MCF 10A (cell line): ENCODE data around the gene SPI1. TPM values are rescaled to one million over a fixed set of nuclear protein-coding genes. Genes with fewer than 3 reads are reported as not detected.

Experiments
- BruUV-seq: library from RNA; stranded (reverse); fragments of 400-500 nt; replicated peaks from 2 replicates; lab custom pipeline; 2021; lab: Mats Ljungman, UMichigan
- CTCF ChIA-PET: fragments of 300-600 bp; sonication (Branson Sonifier 250); formaldehyde crosslinking; extraction: SDS; loops from one replicate; lab custom pipeline; 2021; ENCODE audit warnings: antibody characterized with exemption, inconsistent platforms; lab: Yijun Ruan, JAX
- POLR2A ChIA-PET: fragments of 300-600, 350-650 bp; sonication (Branson Sonifier 250); formaldehyde crosslinking; extraction: SDS; loops from one replicate; lab custom pipeline; 2020; ENCODE audit warnings: antibody characterized with exemption, inconsistent platforms; lab: Yijun Ruan, JAX
- DNase-seq: peaks from one replicate; pipeline ENCODE4 v3.0.0-alpha.2; 2018; ENCODE audit not compliant: unreplicated experiment
- H3K27ac Mint-ChIP-seq: one replicate; pipeline ENCODE4 v1.8.0; 2022; ENCODE audit warnings: mild to moderate bottlenecking, low read depth, mixed read lengths; ENCODE audit not compliant: unreplicated experiment
- H3K27me3 Mint-ChIP-seq: one replicate; pipeline ENCODE4 v1.8.0; 2022; ENCODE audit warnings: mixed read lengths; ENCODE audit not compliant: insufficient read depth, unreplicated experiment
- H3K36me3 Mint-ChIP-seq: one replicate; pipeline ENCODE4 v1.8.0; 2022; ENCODE audit warnings: mild to moderate bottlenecking, moderate library complexity, mixed read lengths; ENCODE audit not compliant: insufficient read depth, unreplicated experiment
- H3K4me1 Mint-ChIP-seq: one replicate; pipeline ENCODE4 v1.8.0; 2022; ENCODE audit warnings: mixed read lengths; ENCODE audit not compliant: insufficient read depth, unreplicated experiment
- H3K4me3 Mint-ChIP-seq: one replicate; pipeline ENCODE4 v1.8.0; 2022; ENCODE audit warnings: mild to moderate bottlenecking, moderate library complexity, mixed read lengths; ENCODE audit not compliant: unreplicated experiment
- H3K9me3 Mint-ChIP-seq: one replicate; pipeline ENCODE4 v1.8.0; 2022; ENCODE audit warnings: mixed read lengths; ENCODE audit not compliant: unreplicated experiment
- CTCF ChIP-seq: fragments of 200-600 bp; IDR thresholded peaks from one replicate; pipeline ENCODE4 v1.8.0; 2022; ENCODE audit warnings: antibody characterized with exemption, mild to moderate bottlenecking; ENCODE audit not compliant: unreplicated experiment
- intact Hi-C: fragments of 100-400 bp; cut with micrococcal nuclease; formaldehyde crosslinking; loops from 2 replicates; pipeline ENCODE4 v1.14.1; 2022
- total RNA-seq: library from RNA; stranded (reverse); gene quantifications from 2 replicates; pipeline ENCODE4 v1.2.3, GENCODE V29; 2022

Gene SPI1
- total RNA-seq, 1 experiment from 2014 or later = not detected

GRCh38 chr11:47352556-47352955 is 25.8 kb downstream of the SPI1 start, which contains the start of gene MYBPC3:
Gene MYBPC3, minus strand, starts transcription at chr11:47352702. Its CDS starts 55 bp downstream, at chr11:47352647.
- no peaks in the 10 kb centered on the region for H3K27me3 Mint-ChIP-seq
- H3K36me3 Mint-ChIP-seq = no peaks in the 10 kb centered on the region
- H3K9me3 Mint-ChIP-seq = no peaks in the 10 kb centered on the region
- DNase-seq = no peak
- H3K4me3 Mint-ChIP-seq = no peak within 1 kb of the TSS
- ChIA-PET CTCF (interaction anchor here (1.0 kb wide), 1 partner anchor 22 kb away, joined by 5 read pairs; no protein-coding TSS in a partner anchor), POLR2A (interaction anchor here (1.1 kb wide), 1 partner anchor 16 kb away, joined by 3 read pairs; no protein-coding TSS in a partner anchor)
- H3K4me1 Mint-ChIP-seq = peaks cover 5% of the 10 kb centered on the region
- intact Hi-C loops = no loop called here
- BruUV-seq = no TSS peak
- TF ChIP-seq CTCF = no peak
- H3K27ac Mint-ChIP-seq = no peak within 1 kb of the TSS

- ChIA-PET POLR2A (interaction anchor here (0.9 to 1.1 kb wide), 2 partner anchors 14 to 112 kb away, joined by 3 read pairs; no protein-coding TSS in a partner anchor), CTCF (interaction anchor here (0.6 to 0.7 kb wide), 2 partner anchors 46 to 304 kb away, joined by 3 read pairs; no protein-coding TSS in a partner anchor)
- TF ChIP-seq CTCF = no peak
- intact Hi-C loops = no loop called here
- Mint-ChIP-seq H3K4me1 (peaks cover 5% of the 10 kb centered on the region), H3K9me3 (no peaks in the 10 kb centered on the region), H3K36me3 (no peaks in the 10 kb centered on the region), H3K27ac (no peak overlapping the region), H3K27me3 (no peaks in the 10 kb centered on the region), H3K4me3 (no peak overlapping the region)
- no TSS peak for BruUV-seq
- DNase-seq = no peak
Observed at GRCh38 chr11:47351156-47352126, 26.9 kb downstream of the SPI1 start.

GRCh38 chr11:47350315-47350714 is 28.0 kb downstream of the SPI1 start:
- intact Hi-C loops = no loop called here
- Mint-ChIP-seq H3K27ac (no peak overlapping the region), H3K27me3 (no peaks in the 10 kb centered on the region), H3K4me3 (no peak overlapping the region), H3K36me3 (no peaks in the 10 kb centered on the region), H3K9me3 (no peaks in the 10 kb centered on the region), H3K4me1 (peaks cover 5% of the 10 kb centered on the region)
- TF ChIP-seq CTCF = no peak
- ChIA-PET CTCF (interaction anchor here (0.6 to 1.5 kb wide), 4 partner anchors 24 to 303 kb away, joined by 3 to 7 read pairs (median 3); no protein-coding TSS in a partner anchor), POLR2A (no interaction called here)
- BruUV-seq = no TSS peak
- DNase-seq = no peak
